ENCODE data around the gene LYST.
"Not testable (repeated sequence)": the region's sequence is repeated elsewhere in the genome, so short reads cannot be mapped to it uniquely, and the experiment has no call there.

Gene LYST

GRCh38 chr1:235757587-235758096, 109.1 kb downstream of the LYST start:
- DNase-seq, result no peak

DNA sequence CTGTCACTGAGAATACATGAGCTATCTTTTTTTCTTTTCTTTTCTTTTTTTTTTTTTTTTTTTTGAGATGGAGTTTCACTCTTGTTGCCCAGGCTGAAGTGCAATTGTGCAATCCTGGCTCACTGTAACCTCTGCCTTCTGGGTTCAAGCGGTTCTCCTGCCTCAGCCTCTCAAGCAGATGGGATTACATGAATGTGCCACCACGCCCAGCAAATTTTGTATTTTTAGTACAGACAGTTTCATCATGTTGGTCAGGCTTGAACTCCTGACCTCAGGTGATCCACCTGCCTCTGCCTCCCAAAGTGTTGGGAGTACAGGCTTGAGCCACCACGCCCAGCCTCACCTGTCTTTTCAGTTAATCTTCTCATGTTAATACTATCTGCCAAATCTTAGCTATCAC, 112.5 kb downstream of the LYST start:
- DNase-seq, result not testable (repeated sequence)

- no peak for DNase-seq
Measured at GRCh38 chr1:235749755-235750300, 116.9 kb downstream of the LYST start.

DNA sequence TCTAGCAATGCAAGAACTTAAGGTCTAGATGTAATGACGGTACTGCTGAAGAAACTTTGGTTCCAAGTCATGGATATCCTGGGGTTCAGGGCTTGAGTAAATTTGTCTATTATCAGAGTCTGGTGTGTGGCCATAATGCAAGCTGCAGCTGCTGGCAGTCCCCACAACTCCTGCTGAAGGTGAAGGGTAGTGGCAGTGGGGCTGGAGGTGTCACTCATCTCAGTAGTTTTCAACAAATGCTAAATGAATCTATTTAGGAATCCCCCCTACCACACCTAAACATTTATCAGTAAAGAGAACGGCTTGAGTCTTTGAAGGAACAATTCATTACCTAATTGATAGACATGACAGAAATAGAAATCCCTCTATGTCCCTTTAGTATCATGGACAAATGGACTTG, 118.0 kb downstream of the LYST start:
- no peak for DNase-seq

- no peak for DNase-seq
Measured at GRCh38 chr1:235746245-235746644, 120.5 kb downstream of the LYST start.

DNA sequence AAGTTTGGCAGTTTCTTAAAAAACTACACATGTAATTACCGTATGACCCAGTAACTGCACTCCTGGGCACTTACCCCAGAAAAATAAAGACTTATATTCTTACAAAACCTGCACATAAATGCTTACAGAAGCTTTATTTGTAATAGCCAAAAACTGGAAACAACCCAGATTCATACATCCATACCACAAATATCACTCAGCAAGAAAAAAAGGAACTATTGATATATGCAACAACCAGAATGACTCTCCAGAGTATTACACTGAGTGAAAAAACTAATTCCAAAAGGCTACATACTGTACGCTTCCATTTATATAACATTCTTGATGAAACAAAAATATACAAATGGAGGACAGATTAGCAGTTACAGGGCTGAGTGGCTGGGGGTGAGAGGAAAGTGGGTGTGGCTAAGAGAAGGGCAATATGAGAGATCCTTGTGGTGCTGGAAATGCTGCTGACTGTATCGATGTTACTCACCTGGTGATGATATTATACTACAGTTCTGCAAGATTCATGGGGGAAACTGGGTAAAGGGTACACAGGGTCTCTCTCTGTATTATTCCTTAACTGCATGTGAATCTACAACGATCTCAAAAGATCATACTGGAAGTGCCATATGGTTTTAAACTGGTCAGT, 121.1 kb downstream of the LYST start:
- DNase-seq, result no peak

- DNase-seq, result no peak
Measured at GRCh38 chr1:235742914-235743599, 123.6 kb downstream of the LYST start.

GRCh38 chr1:235741294-235741693, 125.4 kb downstream of the LYST start:
- no peak for DNase-seq

GRCh38 chr1:235739631-235740030, 127.1 kb downstream of the LYST start:
- no peak for DNase-seq

GRCh38 chr1:235739124-235739523, 127.6 kb downstream of the LYST start:
- no peak for DNase-seq

GRCh38 chr1:235737751-235738150, 129.0 kb downstream of the LYST start:
- no peak for DNase-seq

- DNase-seq, result no peak
Measured at GRCh38 chr1:235736263-235736662, 130.4 kb downstream of the LYST start.

- no peak for DNase-seq
Measured at GRCh38 chr1:235735621-235736020, 131.1 kb downstream of the LYST start.

GRCh38 chr1:235734335-235734734, 132.4 kb downstream of the LYST start:
- DNase-seq, result no peak

DNA sequence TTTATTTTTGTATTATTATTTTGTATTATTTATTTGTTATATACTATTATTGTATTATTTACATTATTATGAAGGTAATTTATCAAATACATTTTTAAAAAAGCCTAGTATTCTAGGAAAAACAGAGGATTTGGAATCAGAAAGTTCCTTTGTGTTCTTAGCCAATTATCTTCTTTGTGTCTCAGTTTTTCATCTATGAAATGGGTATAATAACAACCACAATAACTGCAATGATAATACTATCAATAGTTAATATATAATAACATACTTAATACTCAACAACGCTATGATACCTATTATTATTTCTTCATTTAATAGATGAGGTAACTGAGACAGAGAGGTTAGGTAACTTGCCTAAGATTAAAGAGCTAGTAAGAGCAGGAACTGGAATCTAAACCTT, 136.7 kb downstream of the LYST start:
- DNase-seq, result no peak

DNA sequence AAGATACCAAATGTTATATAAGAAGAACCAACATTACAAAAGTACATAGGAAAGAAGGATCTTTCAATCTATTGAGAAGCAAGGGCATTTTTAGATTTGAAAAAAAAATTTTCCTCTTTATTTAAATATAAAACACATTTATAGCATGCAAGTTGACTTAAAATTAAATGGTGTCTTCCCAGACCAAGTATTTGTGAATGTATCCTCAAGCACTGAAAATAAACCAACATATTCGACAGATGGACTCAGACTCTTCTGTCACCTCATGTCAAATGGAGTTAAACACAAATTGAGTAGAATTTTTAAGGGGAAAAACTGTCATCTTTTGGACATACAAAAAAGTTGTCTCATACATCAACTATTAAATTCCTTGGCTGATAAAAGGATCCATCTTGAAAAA, 140.1 kb downstream of the LYST start:
- no peak for DNase-seq

DNA sequence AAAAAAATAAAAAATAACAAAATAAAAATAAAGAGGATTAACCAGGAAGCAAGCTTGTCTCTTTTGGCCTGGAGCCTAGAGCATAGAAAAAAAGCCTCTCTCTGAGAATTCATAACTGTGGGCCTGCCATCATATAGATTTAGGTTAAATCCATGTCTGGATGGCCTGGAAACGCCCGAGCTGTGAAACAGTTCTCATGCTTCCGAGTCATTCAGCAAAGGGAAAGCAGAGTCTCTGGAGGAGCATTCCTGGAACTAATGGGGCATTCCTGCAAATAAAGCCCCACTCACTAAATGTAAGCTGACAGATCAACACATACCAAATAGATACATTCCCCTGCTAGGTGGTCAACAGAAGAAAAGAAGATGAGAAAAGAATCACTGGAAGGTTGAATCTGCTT, 141.3 kb downstream of the LYST start:
- DNase-seq, result no peak

DNA sequence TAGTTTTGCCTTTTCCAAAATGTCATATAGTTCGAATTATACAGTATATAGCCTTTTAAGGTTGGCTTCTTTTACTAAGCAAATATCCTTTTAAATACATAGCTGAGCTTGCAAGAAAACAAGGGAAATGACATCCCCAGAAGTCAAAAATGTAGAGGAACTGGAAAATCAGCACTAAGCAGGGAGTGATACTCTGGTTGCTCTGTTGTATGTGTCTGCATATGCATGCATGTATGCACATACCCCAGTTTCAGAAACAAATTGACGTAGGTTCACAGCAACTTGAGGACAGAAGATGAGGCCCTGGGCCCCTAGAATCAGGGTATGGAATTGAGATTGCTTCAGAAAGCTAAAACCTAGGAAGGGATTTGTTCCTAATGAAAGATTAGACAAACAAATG, 142.0 kb downstream of the LYST start:
- no peak for DNase-seq

DNA sequence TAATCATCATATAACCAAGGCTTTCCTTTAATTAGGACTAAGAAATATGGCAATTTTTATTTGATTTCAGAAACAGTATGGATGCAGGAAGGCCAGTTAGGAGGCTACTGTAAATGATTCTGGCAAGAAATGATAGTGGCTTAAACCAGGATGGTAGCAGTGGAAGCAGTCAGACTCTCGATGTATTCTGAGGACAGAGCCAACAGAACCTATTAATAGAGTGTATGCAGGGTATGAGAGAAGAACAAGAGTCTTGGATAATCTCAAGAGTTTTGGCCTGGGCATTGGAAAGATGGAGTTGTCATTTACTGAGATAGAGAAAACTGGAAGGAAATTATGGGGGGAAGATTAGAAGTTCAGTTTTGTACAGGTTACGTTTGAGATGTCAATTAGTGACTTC, 143.8 kb downstream of the LYST start:
- no peak for DNase-seq

DNA sequence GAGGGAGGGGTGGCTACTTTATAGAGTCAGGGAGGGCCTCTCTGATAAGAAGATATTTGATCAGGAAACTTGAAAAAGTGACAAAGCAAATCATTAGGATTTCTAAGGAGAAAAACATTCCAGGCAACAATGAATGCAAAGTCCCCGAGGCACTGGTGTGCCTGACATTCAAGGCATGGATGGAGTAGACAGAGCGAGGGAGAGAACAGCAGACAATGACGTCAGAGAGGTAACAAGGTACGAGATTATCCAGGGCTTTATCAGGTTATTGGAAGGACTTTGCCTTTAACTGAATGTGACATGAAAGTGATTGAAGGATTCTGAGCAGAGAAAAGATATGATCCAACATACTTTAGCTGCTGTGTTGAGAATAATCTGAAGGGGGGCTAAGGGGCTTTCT, 144.7 kb downstream of the LYST start:
- DNase-seq, result no peak

GRCh38 chr1:235720544-235720943, 146.2 kb downstream of the LYST start:
- no peak for DNase-seq

DNA sequence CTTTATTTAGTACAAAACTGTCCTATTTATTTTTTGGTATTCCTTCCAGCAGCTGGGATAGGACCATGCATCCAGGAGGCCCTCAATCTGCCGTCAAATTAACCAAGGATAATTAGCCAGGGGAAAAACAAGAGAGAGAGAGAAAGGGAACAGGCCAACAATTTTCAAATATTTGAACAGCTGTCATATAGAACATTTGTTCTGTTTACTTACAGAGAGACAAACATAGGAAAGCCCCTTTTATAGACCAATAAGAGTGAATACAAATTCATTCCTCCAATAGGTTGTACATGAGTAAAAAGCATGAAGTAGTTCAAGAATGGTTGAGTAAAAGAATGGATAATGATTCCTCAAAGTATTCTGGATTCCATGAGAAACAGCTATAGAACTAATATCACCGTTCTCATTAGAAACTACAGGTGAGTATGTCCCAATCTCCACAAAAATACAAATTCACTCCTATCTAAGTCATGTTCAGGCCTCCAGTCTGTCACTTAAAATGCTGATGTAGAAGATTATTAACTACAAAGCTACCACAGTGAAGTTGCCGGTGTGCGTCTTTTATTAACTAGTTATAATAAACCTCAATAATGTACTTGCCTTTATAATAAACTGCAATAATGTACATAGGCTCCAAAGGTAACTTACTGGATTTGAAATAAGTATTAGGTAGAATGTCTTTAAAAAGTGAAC, 152.4 kb downstream of the LYST start:
- no peak for DNase-seq

GRCh38 chr1:235712812-235713211, 153.9 kb downstream of the LYST start:
- no peak for DNase-seq

- no peak for DNase-seq
Measured at GRCh38 chr1:235710687-235711086, 156.0 kb downstream of the LYST start.
